Trophoblast cell (in vitro differentiated cells and primary cell): ENCODE data around the gene XPC.

Experiments used
- DNase-seq, 2 donors: peaks; one replicate each; pipeline ENCODE4 v3.0.0-alpha.2; 2016
- H2AFZ ChIP-seq: 2 replicates; pipeline ENCODE4 v1.6.1; 2013; ENCODE audit warnings: low read length, moderate library complexity, mild to moderate bottlenecking; ENCODE audit not compliant: insufficient read depth, poor library complexity
- H2AK5ac ChIP-seq: 2 replicates; pipeline ENCODE4 v1.6.1; 2013; ENCODE audit warnings: mild to moderate bottlenecking, low read length
- H2BK120ac ChIP-seq: 2 replicates; pipeline ENCODE4 v1.6.1; 2013; ENCODE audit warnings: low read length, mild to moderate bottlenecking, moderate library complexity; ENCODE audit not compliant: insufficient read depth, poor library complexity
- H2BK12ac ChIP-seq: 2 replicates; pipeline ENCODE4 v1.6.1; 2013; ENCODE audit warnings: mild to moderate bottlenecking, low read length, moderate library complexity
- H2BK5ac ChIP-seq: 2 replicates; pipeline ENCODE4 v1.6.1; 2013; ENCODE audit warnings: low read length, low read depth, moderate library complexity, mild to moderate bottlenecking; ENCODE audit not compliant: poor library complexity
- H3K14ac ChIP-seq: 2 replicates; pipeline ENCODE4 v1.6.1; 2013; ENCODE audit warnings: mild to moderate bottlenecking, low read length
- H3K18ac ChIP-seq: 2 replicates; pipeline ENCODE4 v1.6.1; 2013; ENCODE audit warnings: mild to moderate bottlenecking, low read length
- H3K23ac ChIP-seq: 2 replicates; pipeline ENCODE4 v1.6.1; 2013; ENCODE audit warnings: low read length
- H3K27ac ChIP-seq: 2 replicates; pipeline ENCODE4 v1.5.1; 2013; ENCODE audit warnings: low read depth, mild to moderate bottlenecking, inconsistent platforms, low read length, moderate library complexity
- H3K27me3 ChIP-seq: 2 replicates; pipeline ENCODE4 v1.6.1; 2013; ENCODE audit warnings: inconsistent platforms, mild to moderate bottlenecking, low read length, moderate library complexity; ENCODE audit not compliant: insufficient read depth
- H3K36me3 ChIP-seq, 2 experiments: 1 replicate in 1 of 2; 2 replicates in 1 of 2; pipeline ENCODE4 v1.6.1; 2013; ENCODE audit warnings: low read length in 2 of 2, mild to moderate bottlenecking in 2 of 2, moderate library complexity in 1 of 2; ENCODE audit not compliant: insufficient read depth in 2 of 2, control insufficient read depth in 1 of 2
- H3K4ac ChIP-seq: 2 replicates; pipeline ENCODE4 v1.6.1; 2013; ENCODE audit warnings: low read depth, mild to moderate bottlenecking, low read length, moderate library complexity
- H3K4me1 ChIP-seq, 2 experiments: 1 replicate in 1 of 2; 2 replicates in 1 of 2; pipeline ENCODE4 v1.6.1; 2013; ENCODE audit warnings: low read length in 2 of 2, mild to moderate bottlenecking in 2 of 2, moderate library complexity in 1 of 2; ENCODE audit not compliant: insufficient read depth in 2 of 2, control insufficient read depth in 1 of 2
- H3K4me2 ChIP-seq: 2 replicates; pipeline ENCODE4 v1.6.1; 2013; ENCODE audit warnings: inconsistent platforms, mild to moderate bottlenecking, low read length, moderate library complexity
- H3K4me3 ChIP-seq: 2 replicates; pipeline ENCODE4 v1.5.1; 2013; ENCODE audit warnings: mild to moderate bottlenecking, low read depth, low read length, inconsistent platforms
- H3K79me1 ChIP-seq: one replicate; pipeline ENCODE4 v1.6.1; 2013; ENCODE audit warnings: low read length
- H3K79me2 ChIP-seq: 2 replicates; pipeline ENCODE4 v1.6.1; 2013; ENCODE audit warnings: low read length, mild to moderate bottlenecking; ENCODE audit not compliant: control insufficient read depth, insufficient read depth, poor library complexity
- H3K9ac ChIP-seq: 2 replicates; pipeline ENCODE4 v1.6.1; 2013; ENCODE audit warnings: mild to moderate bottlenecking, low read length
- H3K9me3 ChIP-seq: 2 replicates; pipeline ENCODE4 v1.6.1; 2013; ENCODE audit warnings: low read depth, mild to moderate bottlenecking, control low read depth, inconsistent platforms, low read length; ENCODE audit not compliant: insufficient read depth
- H4K12ac ChIP-seq: 2 replicates; pipeline ENCODE4 v1.6.1; 2013; ENCODE audit warnings: low read depth, mild to moderate bottlenecking, low read length, moderate library complexity
- H4K8ac ChIP-seq: 2 replicates; pipeline ENCODE4 v1.6.1; 2013; ENCODE audit warnings: low read depth, mild to moderate bottlenecking, low read length, moderate library complexity
- H4K91ac ChIP-seq: one replicate; pipeline ENCODE4 v1.6.1; 2013; ENCODE audit warnings: low read depth, mild to moderate bottlenecking, low read length, moderate library complexity
- WGBS: extraction: QIAGEN DNeasy Blood & Tissue Kit; methylation state at CpG from one replicate; pipeline ENCODE4 v1.1.7; 2013; ENCODE audit warnings: missing lambda C conversion rate; ENCODE audit not compliant: insufficient read length, insufficient coverage; ENCODE audit errors: extremely low coverage; 5-methylcytosine and 5-hydroxymethylcytosine counted together

XPC gene

GRCh38 chr3:14135581-14135980 is 42.8 kb downstream of the XPC start:
- Histone ChIP-seq H2BK12ac (no peak overlapping the region), H2BK5ac (no peak overlapping the region), H3K27ac (no peak overlapping the region), H3K4ac (no peak overlapping the region), H3K79me1 (no peaks in the 10 kb centered on the region), H3K4me1 (no peaks in the 10 kb centered on the region), H3K36me3 (peaks cover 69 to 89% of the 10 kb centered on the region in 2 experiments), H3K18ac (no peak overlapping the region), H3K23ac (no peak overlapping the region), H2BK120ac (no peak overlapping the region), H3K14ac (no peak overlapping the region), H2AK5ac (no peak overlapping the region), H4K12ac (no peak overlapping the region), H3K9ac (no peak overlapping the region), H4K91ac (no peak overlapping the region), H2AFZ (no peak overlapping the region), H4K8ac (no peak overlapping the region), H3K27me3 (no peaks in the 10 kb centered on the region), H3K9me3 (peaks cover 4% of the 10 kb centered on the region), H3K4me3 (no peak overlapping the region), H3K4me2 (no peak overlapping the region), H3K79me2 (no peaks in the 10 kb centered on the region)
- DNase-seq, result no peak
- no CpG with 5 or more reads among the region's 11 CpGs for WGBS

- Histone ChIP-seq H3K27ac (no peak overlapping the region), H3K9me3 (peaks cover 4% of the 10 kb centered on the region), H3K27me3 (no peaks in the 10 kb centered on the region), H2AK5ac (no peak overlapping the region), H2BK12ac (no peak overlapping the region), H4K8ac (no peak overlapping the region), H3K9ac (no peak overlapping the region), H3K79me2 (no peaks in the 10 kb centered on the region), H4K12ac (no peak overlapping the region), H2BK120ac (no peak overlapping the region), H3K18ac (no peak overlapping the region), H3K79me1 (no peaks in the 10 kb centered on the region), H3K4ac (no peak overlapping the region), H3K4me3 (no peak overlapping the region), H2BK5ac (no peak overlapping the region), H2AFZ (no peak overlapping the region), H3K14ac (no peak overlapping the region), H3K4me1 (no peaks in the 10 kb centered on the region), H3K36me3 (peaks cover 71 to 88% of the 10 kb centered on the region in 2 experiments), H4K91ac (no peak overlapping the region), H3K4me2 (no peak overlapping the region), H3K23ac (no peak overlapping the region)
- no peak for DNase-seq
- no CpG with 5 or more reads among the region's 6 CpGs for WGBS
These were observed 44.1 kb downstream of the XPC start for GRCh38 chr3:14134291-14134690.

GRCh38 chr3:14133876-14134275 is 44.5 kb downstream of the XPC start:
- peaks cover 67 to 85% of the 10 kb centered on the region in 2 experiments for H3K36me3 ChIP-seq
- DNase-seq, result no peak
- H3K14ac ChIP-seq, result no peak overlapping the region
- no peaks in the 10 kb centered on the region for H3K4me1 ChIP-seq
- H3K79me1 ChIP-seq, result no peaks in the 10 kb centered on the region
- H3K4ac ChIP-seq, result no peak overlapping the region
- H4K8ac ChIP-seq, result no peak overlapping the region
- no peak overlapping the region for H3K4me3 ChIP-seq
- no peak overlapping the region for H2BK5ac ChIP-seq
- WGBS, result no CpG with 5 or more reads among the region's 5 CpGs
- H3K23ac ChIP-seq, result no peak overlapping the region
- no peak overlapping the region for H3K9ac ChIP-seq
- no peak overlapping the region for H3K4me2 ChIP-seq
- H3K27me3 ChIP-seq, result no peaks in the 10 kb centered on the region
- no peak overlapping the region for H3K18ac ChIP-seq
- no peak overlapping the region for H4K12ac ChIP-seq
- no peak overlapping the region for H2AFZ ChIP-seq
- no peak overlapping the region for H4K91ac ChIP-seq
- no peak overlapping the region for H2AK5ac ChIP-seq
- no peak overlapping the region for H2BK12ac ChIP-seq
- peaks cover 2% of the 10 kb centered on the region for H3K9me3 ChIP-seq
- no peak overlapping the region for H2BK120ac ChIP-seq
- no peak overlapping the region for H3K27ac ChIP-seq
- no peaks in the 10 kb centered on the region for H3K79me2 ChIP-seq

GRCh38 chr3:14133188-14133800 is 45.1 kb downstream of the XPC start:
- Histone ChIP-seq H2BK5ac (no peak overlapping the region), H2BK120ac (no peak overlapping the region), H3K4me2 (no peak overlapping the region), H3K79me2 (no peaks in the 10 kb centered on the region), H2AK5ac (no peak overlapping the region), H3K4me3 (no peak overlapping the region), H3K4ac (no peak overlapping the region), H3K23ac (no peak overlapping the region), H3K9ac (no peak overlapping the region), H3K18ac (no peak overlapping the region), H3K27ac (no peak overlapping the region), H3K36me3 (peaks cover 63 to 79% of the 10 kb centered on the region in 2 experiments), H4K8ac (no peak overlapping the region), H3K79me1 (no peaks in the 10 kb centered on the region), H3K14ac (no peak overlapping the region), H4K91ac (no peak overlapping the region), H3K27me3 (no peaks in the 10 kb centered on the region), H4K12ac (no peak overlapping the region), H3K4me1 (no peaks in the 10 kb centered on the region), H2BK12ac (no peak overlapping the region), H3K9me3 (peaks cover 2% of the 10 kb centered on the region), H2AFZ (no peak overlapping the region)
- no CpG with 5 or more reads among the region's 10 CpGs for WGBS
- no peak for DNase-seq
